ENCODE results near the gene HBZ.
"Not testable (repeated sequence)": the region's sequence is repeated elsewhere in the genome, so short reads cannot be mapped to it uniquely, and the experiment has no call there.

The HBZ gene

GRCh38 chr16:120756-121155, 31.7 kb upstream of the HBZ start:
- Mint-ChIP-seq H3K27ac (no peak overlapping the region), H3K4me1 (ENCODE audit: low read depth) (peaks cover 8% of the 10 kb centered on the region), H3K4me3 (no peak overlapping the region), H3K9me3 (no peaks in the 10 kb centered on the region), H3K36me3 (ENCODE audit: low read depth) (peaks cover 74% of the 10 kb centered on the region), H3K27me3 (no peaks in the 10 kb centered on the region)
- intact Hi-C loops (cut with micrococcal nuclease) = no loop called here

- intact Hi-C loops (cut with micrococcal nuclease) = no loop called here
- no peak overlapping the region for H3K27ac Mint-ChIP-seq
- no peaks in the 10 kb centered on the region for H3K9me3 Mint-ChIP-seq
- peaks cover 8% of the 10 kb centered on the region for H3K4me1 Mint-ChIP-seq (ENCODE audit: low read depth)
- no peaks in the 10 kb centered on the region for H3K27me3 Mint-ChIP-seq
- H3K4me3 Mint-ChIP-seq = no peak overlapping the region
- peaks cover 60% of the 10 kb centered on the region for H3K36me3 Mint-ChIP-seq (ENCODE audit: low read depth)
Measured at GRCh38 chr16:122361-122760, 30.1 kb upstream of the HBZ start.

GRCh38 chr16:123558-124350, 28.7 kb upstream of the HBZ start:
- H3K9me3 Mint-ChIP-seq; H3K27me3 Mint-ChIP-seq; H3K27ac Mint-ChIP-seq; intact Hi-C loops (cut with micrococcal nuclease); H3K4me1 Mint-ChIP-seq (ENCODE audit: low read depth); H3K4me3 Mint-ChIP-seq: not testable (repeated sequence)
- H3K36me3 Mint-ChIP-seq (ENCODE audit: low read depth) = peaks cover 57% of the 10 kb centered on the region

- intact Hi-C loops (cut with micrococcal nuclease) = no loop called here
- Mint-ChIP-seq H3K4me1 (ENCODE audit: low read depth) (peaks cover 3% of the 10 kb centered on the region), H3K9me3 (no peaks in the 10 kb centered on the region), H3K27ac (no peak overlapping the region), H3K4me3 (no peak overlapping the region), H3K27me3 (no peaks in the 10 kb centered on the region), H3K36me3 (ENCODE audit: low read depth) (peaks cover 57% of the 10 kb centered on the region)
Measured at GRCh38 chr16:125011-125410, 27.4 kb upstream of the HBZ start.

GRCh38 chr16:129075-129474, 23.4 kb upstream of the HBZ start:
- intact Hi-C loops (cut with micrococcal nuclease) = no loop called here
- Mint-ChIP-seq H3K27ac (no peak overlapping the region), H3K4me3 (no peak overlapping the region), H3K27me3 (no peaks in the 10 kb centered on the region), H3K36me3 (ENCODE audit: low read depth) (peaks cover 28% of the 10 kb centered on the region), H3K9me3 (no peaks in the 10 kb centered on the region), H3K4me1 (ENCODE audit: low read depth) (no peaks in the 10 kb centered on the region)

GRCh38 chr16:130533-131173, 21.8 kb upstream of the HBZ start:
- H3K4me1 Mint-ChIP-seq (ENCODE audit: low read depth) = no peaks in the 10 kb centered on the region
- intact Hi-C loops (cut with micrococcal nuclease) = no loop called here
- peaks cover 12% of the 10 kb centered on the region for H3K36me3 Mint-ChIP-seq (ENCODE audit: low read depth)
- no peaks in the 10 kb centered on the region for H3K9me3 Mint-ChIP-seq
- H3K4me3 Mint-ChIP-seq = no peak overlapping the region
- H3K27ac Mint-ChIP-seq = no peak overlapping the region
- H3K27me3 Mint-ChIP-seq = no peaks in the 10 kb centered on the region

- intact Hi-C loops (cut with micrococcal nuclease) = no loop called here
- no peaks in the 10 kb centered on the region for H3K4me1 Mint-ChIP-seq (ENCODE audit: low read depth)
- H3K27ac Mint-ChIP-seq = no peak overlapping the region
- peaks cover 9% of the 10 kb centered on the region for H3K36me3 Mint-ChIP-seq (ENCODE audit: low read depth)
- H3K27me3 Mint-ChIP-seq = no peaks in the 10 kb centered on the region
- H3K4me3 Mint-ChIP-seq = no peak overlapping the region
- no peaks in the 10 kb centered on the region for H3K9me3 Mint-ChIP-seq
Measured at GRCh38 chr16:132120-132519, 20.3 kb upstream of the HBZ start.

GRCh38 chr16:133716-134115, 18.7 kb upstream of the HBZ start:
- Mint-ChIP-seq H3K4me3 (no peak overlapping the region), H3K36me3 (ENCODE audit: low read depth) (peaks cover 13% of the 10 kb centered on the region), H3K9me3 (no peaks in the 10 kb centered on the region), H3K4me1 (ENCODE audit: low read depth) (peaks cover under 1% of the 10 kb centered on the region), H3K27me3 (no peaks in the 10 kb centered on the region), H3K27ac (no peak overlapping the region)
- intact Hi-C loops (cut with micrococcal nuclease) = no loop called here

- Mint-ChIP-seq H3K36me3 (ENCODE audit: low read depth) (peaks cover 7% of the 10 kb centered on the region), H3K4me1 (ENCODE audit: low read depth) (peaks cover 4% of the 10 kb centered on the region), H3K4me3 (peak overlapping the region; percentile 78), H3K27ac (peak overlapping the region; percentile 99), H3K27me3 (peaks cover 3% of the 10 kb centered on the region), H3K9me3 (no peaks in the 10 kb centered on the region)
- intact Hi-C loops (cut with micrococcal nuclease) = no loop called here
Measured at GRCh38 chr16:138049-138417, 14.4 kb upstream of the HBZ start.

- H3K4me3 Mint-ChIP-seq = no peak overlapping the region
- peaks cover 4% of the 10 kb centered on the region for H3K4me1 Mint-ChIP-seq (ENCODE audit: low read depth)
- intact Hi-C loops (cut with micrococcal nuclease) = no loop called here
- peaks cover 7% of the 10 kb centered on the region for H3K36me3 Mint-ChIP-seq (ENCODE audit: low read depth)
- H3K27me3 Mint-ChIP-seq = peaks cover 12% of the 10 kb centered on the region
- no peaks in the 10 kb centered on the region for H3K9me3 Mint-ChIP-seq
- H3K27ac Mint-ChIP-seq = no peak overlapping the region
Measured at GRCh38 chr16:140175-140857, 12.1 kb upstream of the HBZ start.

GRCh38 chr16:142405-142967, 10.0 kb upstream of the HBZ start:
- Mint-ChIP-seq H3K36me3 (ENCODE audit: low read depth) (peaks cover 7% of the 10 kb centered on the region), H3K9me3 (no peaks in the 10 kb centered on the region), H3K4me1 (ENCODE audit: low read depth) (peaks cover 4% of the 10 kb centered on the region), H3K27me3 (peaks cover 14% of the 10 kb centered on the region), H3K4me3 (no peak overlapping the region), H3K27ac (no peak overlapping the region)
- intact Hi-C loops (cut with micrococcal nuclease) = no loop called here

- intact Hi-C loops (cut with micrococcal nuclease) = no loop called here
- Mint-ChIP-seq H3K4me3 (no peak overlapping the region), H3K27me3 (peaks cover 14% of the 10 kb centered on the region), H3K4me1 (ENCODE audit: low read depth) (peaks cover 4% of the 10 kb centered on the region), H3K36me3 (ENCODE audit: low read depth) (peaks cover 7% of the 10 kb centered on the region), H3K27ac (no peak overlapping the region), H3K9me3 (no peaks in the 10 kb centered on the region)
Measured at GRCh38 chr16:143047-143446, 9.4 kb upstream of the HBZ start.

- H3K27ac Mint-ChIP-seq = no peak overlapping the region
- peaks cover 6% of the 10 kb centered on the region for H3K36me3 Mint-ChIP-seq (ENCODE audit: low read depth)
- H3K4me1 Mint-ChIP-seq (ENCODE audit: low read depth) = peaks cover 4% of the 10 kb centered on the region
- H3K27me3 Mint-ChIP-seq = peaks cover 16% of the 10 kb centered on the region
- H3K4me3 Mint-ChIP-seq = no peak overlapping the region
- no peaks in the 10 kb centered on the region for H3K9me3 Mint-ChIP-seq
- intact Hi-C loops (cut with micrococcal nuclease) = no loop called here
Measured at GRCh38 chr16:143456-143855, 9.0 kb upstream of the HBZ start.

- H3K4me1 Mint-ChIP-seq (ENCODE audit: low read depth) = peaks cover 5% of the 10 kb centered on the region
- H3K36me3 Mint-ChIP-seq (ENCODE audit: low read depth) = no peaks in the 10 kb centered on the region
- H3K27me3 Mint-ChIP-seq = peaks cover 24% of the 10 kb centered on the region
- H3K4me3 Mint-ChIP-seq = no peak overlapping the region
- intact Hi-C loops (cut with micrococcal nuclease) = no loop called here
- no peaks in the 10 kb centered on the region for H3K9me3 Mint-ChIP-seq
- H3K27ac Mint-ChIP-seq = no peak overlapping the region
Measured at GRCh38 chr16:144797-145252, 7.6 kb upstream of the HBZ start.
